Measurements from ENCODE around the gene STK38L.
A peak's percentile ranks its signal among the peaks of the same experiment; 100 is the strongest.

STK38L gene

DNA sequence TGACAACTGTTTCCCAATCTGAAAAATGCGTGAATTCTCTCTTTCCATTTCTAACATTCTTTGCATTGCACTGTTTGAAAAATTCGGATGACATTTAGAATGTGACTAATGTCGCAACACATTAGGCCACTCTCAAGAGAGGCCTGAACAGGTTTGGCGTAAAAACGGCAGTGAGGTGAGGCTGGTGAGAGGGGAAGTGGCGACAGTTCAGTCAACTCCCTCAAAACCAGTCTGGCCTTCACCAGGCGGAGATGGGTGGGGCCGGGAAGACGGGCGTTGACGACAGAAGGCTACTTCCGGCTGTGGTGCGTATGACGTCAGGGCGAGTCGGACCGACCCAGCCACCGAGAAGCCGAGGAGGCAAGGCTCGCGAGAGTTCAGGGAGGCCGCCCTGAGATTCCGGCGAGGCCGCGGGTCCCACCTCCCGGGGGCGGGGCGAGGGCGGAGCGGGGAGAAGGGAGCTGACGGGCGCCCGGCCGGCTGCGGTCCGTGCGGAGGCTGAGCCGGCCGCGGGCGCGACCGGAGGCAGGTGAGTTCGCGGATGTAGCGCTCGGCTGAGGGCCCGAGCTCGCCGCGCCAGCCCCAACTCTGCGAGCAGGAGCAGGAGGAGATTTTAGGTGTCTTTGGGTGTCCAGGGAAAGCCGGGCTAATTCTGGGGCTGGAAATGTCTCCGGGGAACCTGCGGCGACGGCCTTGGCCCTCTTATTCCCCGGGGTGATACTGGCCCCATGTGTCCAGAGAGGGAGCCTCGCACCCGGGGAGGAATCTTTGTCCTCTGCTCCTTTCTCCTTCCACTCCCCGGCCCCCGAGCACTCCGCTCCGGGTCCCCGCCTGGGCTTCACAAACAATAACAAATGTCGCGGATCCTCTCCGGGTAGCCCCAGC is at the start of gene STK38L:
TSS of gene STK38L (plus strand) at position 483 of the 885 bp plus-strand sequence. CDS start 53,435 bp downstream, outside the sequence.
- DNase-seq, result peak; percentile 97

DNA sequence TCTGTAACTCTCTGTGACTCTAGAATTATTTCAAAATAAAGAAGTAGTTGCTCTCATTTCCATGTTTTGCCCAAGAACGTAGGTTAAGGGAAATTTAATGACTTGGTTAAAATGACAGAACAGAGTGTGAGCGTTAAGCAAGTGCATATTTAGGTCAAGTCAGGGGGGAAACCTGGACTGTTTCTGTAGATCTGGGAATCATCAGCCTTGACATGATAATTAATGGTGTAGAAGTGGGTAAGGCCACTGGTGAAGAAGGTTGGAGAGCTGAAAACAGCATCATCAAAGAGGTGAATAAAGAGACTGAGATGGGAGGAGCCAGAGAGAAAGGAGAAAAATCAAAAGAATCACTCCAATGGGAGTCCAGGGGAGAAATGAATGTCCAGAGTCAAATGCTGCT is 49.4 kb upstream of the STK38L start:
- no peak for DNase-seq

DNA sequence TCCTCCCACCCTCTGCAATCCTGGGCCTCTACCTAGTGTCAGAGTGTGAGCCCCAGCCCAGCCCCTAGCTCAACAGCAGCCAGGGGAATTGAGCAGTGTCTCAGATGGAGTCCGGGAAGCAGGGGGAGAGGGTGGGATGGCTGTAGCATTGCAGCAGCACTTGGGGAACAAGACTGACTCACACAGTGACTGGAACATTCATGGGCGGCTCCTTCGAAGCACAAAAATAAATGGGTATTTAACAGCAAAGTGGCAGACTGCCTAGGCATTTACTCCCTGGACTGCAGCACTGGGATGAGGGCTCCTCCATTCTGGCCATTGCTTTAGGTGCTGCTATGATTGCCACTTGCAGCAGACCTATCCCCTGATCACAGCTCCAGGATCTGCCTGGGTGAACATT is 46.0 kb upstream of the STK38L start:
- DNase-seq, result no peak

DNA sequence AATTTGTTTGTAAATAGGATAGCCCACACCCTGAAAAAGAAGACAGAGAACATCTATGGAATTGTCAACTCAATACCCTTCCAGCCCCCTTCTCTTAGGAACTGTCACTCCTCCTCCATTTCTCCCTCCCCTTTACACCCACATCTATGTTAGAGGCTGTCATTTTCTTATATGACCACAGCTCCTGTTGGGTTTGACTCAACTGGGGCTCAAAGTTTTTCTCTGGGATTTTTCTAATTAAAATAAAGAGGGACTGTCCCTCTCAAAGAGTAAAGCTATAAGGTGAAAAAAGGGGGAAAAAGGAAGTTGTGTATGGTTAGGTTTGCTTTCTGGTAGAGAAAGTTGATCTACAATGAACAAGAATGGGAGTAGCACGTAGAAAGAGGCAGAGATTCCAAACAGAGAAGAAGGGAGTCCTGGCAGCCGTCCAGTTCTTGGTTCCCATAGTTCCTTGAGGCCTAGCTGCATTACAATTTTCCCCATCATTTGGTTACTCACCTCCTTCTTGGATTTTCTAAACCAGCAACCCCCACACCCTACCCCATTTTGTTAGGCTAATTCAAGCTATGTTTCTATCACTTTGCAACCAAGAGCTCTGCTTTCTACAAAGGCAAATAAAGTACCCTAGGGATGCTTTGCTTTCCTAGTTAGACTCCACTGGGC is 44.3 kb upstream of the STK38L start:
- DNase-seq, result no peak

DNA sequence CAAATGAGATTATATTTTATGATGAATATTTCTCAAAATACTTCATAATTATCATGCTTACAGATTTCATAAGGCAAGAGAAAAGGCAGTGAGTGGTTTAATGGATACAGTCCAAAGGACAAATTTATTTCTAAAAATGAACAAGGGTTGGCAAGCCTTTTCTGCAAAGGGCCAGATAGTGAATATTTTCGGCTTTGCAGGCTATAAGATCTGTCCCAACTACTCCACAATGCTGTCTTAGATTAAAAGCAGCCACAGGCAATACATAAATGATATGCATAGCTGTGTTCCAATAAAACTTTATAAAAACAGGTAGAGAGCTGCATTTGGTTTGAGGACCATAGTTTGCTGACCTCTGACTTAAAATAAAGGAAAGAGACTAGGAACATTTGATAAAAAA is 42.9 kb upstream of the STK38L start:
- no peak for DNase-seq

DNA sequence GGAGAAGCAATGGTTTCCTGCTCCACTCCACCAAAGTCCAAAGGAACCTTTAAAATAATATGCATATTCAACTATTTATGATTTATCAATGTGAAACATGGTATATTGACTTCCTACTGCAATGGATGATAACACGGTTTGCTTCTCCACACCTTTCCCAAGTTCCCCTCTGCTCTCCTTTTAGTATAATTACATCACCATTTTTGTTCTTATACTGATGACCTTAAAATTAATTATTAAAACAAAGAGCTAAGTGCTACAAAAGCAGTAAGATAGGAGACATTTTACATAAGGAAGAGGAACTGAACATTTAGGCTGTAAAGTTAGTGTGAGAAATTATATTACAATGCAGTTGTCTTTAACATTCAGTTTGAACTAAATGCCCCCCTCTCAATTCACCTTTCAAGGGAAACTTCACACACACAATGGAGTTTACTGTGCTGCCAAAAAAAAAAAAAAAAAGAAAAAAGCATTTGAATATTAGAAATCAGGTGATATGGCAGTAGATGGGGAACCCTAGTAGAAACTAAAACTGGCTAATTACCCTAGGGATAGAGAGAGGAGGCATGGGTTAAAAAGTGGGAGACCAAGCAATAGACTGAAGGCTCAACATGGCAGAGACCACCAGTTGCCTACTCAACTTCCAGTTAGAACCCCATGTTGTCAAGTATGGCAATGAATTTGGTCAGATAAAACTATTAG is 37.1 kb upstream of the STK38L start:
- no peak for DNase-seq

DNA sequence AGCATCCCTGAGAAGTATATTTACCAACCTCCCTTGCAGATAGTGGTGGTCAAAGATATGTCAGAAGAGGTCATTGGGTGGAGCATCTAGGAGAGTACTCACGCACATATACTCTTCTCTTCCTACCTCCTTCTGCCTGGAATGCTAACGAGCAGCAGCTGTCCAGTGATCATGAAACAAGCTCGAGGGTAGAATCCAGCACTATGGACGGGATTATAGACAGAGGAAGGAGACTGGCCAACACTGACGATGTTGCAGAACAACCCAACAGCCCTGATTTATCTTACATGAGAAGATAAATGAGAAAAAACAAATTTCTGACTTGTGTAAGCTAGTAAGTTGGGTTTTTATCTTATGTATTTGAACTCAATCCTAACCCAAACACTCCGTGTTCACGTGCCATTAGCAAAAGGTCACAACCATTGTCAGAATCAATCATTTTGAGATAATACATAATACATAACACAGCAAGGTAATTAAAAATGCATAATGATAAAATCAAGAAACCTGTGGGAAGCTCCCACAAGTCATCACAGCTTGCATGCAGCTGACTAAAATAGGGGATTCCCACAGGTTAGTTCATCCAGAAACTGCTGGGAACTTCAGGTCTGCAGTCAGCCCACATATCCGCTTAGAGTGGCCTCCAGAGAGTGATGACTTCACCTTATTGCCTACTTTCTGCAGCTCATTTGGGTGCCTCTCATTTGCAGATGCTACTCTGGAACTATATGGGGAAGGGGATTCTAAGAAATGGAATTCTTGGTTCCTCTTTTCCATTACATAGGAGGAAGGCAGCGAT is 36.3 kb upstream of the STK38L start:
- peak; percentile 86 for DNase-seq

DNA sequence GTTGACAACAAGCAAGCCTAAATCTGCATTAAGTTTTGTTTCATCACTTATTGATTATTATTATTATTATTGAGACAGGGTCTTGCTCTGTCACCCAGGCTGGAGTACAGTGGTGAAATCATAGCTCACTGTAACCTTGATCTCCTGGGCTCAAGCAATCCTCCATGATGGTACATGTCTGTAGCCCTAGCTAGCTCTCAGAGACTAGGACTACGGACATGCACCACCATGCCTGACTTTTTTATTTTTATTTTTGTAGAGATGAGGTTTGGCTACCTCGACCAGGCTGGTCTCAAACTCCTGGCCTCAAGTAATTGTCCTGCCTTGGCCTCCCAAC is 35.7 kb upstream of the STK38L start:
- no peak for DNase-seq

DNA sequence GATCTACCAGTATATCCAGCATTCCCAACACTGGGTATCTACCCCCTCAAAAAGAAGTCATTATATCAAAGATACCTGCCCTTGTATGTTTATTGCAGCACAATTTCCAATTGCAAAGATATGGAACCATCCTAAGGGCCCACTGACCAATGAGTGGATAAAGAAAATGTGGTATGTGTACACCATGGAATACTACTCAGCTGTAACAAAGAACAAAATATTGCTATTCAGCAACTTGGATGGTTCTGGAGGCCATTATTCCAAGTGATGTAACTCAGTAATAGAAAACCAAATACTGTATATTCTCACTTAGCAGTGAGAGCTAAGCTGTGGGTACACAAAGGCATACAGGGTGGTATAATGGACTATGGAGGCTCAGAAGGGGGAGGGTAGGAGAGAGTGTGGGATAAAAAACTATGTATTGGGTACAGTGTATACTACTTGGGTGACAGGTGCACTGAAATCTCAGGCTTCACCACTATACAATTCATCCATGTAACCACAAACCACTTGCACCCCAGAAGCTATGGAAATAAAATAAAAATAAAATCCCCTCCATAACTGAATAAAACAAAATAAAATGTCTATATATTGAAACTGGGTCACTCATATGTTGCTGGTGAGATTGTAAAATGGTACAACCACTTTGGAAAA is 34.7 kb upstream of the STK38L start:
- DNase-seq, result no peak

DNA sequence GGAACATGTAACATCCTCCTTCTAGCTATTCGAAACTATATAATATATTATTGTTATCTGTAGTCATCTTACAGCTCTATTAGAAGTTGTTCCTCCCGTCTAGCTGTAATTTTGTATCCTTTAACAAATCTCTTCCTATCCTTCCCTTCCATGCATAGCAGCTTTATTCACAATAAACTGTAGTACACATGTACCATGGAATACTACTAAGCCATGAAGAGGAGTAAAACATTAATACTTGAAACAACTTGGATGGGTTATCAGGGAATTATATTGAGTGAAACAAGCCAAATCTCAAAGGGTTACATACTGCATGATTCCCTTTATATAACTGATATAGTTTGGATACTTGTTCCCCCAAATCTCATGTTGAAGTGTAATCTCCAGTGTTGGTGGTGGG is 33.9 kb upstream of the STK38L start:
- no peak for DNase-seq

DNA sequence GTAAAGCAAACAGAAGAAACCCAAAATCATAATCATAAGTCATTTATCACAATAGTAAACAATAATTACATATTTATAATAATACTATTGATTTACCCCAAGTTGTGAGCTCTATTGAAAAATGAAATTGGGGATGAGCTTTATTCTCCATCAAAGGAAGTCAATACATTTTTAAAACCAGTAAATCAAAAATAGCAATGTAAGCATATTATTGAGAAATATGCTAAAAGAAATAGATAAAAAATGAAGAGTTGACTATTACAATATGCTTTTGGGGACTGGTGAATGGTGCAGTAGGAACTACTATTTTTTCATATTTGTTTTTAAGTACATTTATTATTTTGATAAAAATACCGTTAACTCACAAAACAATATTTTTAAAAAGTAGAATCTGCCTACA is 31.2 kb upstream of the STK38L start:
- no peak for DNase-seq

DNA sequence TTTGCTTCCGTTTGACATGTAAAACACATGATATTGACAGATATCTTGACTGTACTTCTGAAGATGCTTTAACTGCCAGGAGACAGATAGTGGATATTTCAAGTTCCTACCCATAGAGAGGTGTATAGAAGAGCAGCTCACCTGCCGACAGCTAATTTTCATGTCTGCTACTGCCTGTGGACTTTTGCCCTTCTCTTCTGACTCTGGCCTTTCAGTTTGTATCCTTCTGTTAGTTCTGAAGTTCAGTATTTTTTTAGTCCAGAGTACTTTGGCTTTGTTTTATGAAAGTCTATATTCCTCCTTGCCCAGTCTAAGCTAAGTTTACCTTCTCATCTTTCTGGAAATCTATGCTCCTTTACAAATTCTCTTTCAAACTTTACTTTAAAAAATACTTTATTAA is 30.8 kb upstream of the STK38L start:
- no peak for DNase-seq

DNA sequence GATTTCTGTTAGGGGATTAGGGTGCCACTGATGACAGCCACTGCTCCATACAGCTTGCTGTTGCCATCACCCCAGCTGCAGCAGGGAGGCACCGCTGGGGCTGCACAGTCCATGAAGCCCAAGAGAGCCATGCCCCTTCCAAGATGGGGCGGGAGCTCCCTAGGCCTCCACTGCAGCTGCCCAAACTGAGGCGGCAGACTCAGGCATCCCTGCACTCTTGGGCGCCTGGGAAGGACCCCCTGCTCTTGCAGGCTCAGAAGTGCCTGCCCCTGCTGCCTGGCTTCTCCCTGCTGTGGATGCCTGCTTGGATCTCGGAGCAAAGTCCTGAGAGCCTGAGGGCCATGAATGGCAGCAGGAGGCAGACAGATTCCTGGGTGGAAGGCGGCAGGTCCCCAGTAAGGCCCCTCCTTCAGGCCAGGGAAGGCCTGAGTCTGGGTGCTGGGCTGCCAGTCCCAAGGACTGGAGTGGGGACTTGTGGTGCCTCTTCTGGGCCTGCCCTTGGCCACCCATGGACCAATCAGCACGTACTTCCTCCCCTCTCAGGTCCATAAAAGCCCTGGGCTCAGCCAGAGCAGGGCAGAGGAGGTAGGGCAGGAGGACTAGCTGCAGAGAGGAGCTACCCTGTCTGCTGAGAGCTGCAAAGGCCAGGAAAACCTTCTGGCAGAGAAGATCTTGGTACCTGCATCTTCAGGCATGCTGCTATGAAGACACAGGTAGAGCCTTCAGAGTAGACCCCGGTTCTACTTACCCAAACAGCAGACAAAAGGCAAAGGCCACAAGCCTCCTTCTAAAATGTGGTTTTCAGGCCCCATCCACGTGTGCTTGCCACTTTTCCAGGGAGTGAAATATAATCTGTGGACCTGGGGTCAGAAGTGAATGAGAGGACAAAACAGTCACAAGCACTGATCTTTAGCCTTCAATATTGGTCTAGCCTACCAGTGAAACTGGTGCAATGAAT is 30.0 kb upstream of the STK38L start:
- DNase-seq, result no peak

DNA sequence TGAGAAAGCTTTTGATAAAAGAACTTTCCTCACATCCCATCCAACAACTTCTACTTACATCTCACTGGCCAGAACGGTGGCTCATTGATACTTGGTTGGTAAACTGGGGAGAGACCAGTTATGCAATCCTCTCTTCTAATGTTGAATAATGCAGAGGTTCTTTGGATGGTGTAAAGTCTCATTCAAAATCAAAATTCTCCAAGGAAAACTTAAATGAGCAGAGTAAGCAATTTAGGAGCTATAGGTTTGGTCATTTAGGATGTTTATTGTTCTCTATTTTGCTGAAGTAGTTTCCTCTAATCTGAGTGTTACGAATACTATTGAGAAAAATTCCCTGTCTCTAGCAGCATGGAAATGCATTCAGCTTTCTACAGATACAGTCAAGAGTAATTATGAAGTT is 26.5 kb upstream of the STK38L start:
- DNase-seq, result no peak

DNA sequence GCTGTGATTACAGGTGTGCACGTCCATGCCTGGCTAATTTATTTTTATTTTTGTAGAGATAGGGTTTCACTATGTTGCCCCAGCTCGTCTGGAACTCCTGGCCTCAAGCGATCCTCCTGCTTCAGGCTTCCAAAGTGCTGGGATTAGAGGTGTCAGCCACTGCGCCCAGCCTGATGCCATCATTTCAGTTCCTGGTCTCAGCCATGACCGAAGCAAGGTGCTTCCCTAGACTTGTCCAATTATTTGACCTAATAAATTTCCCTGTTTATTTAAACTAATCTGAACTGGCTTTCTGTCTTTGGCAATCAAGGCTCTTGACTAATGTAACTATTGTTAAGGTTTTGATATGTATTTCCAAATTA is 24.4 kb upstream of the STK38L start:
- no peak for DNase-seq

DNA sequence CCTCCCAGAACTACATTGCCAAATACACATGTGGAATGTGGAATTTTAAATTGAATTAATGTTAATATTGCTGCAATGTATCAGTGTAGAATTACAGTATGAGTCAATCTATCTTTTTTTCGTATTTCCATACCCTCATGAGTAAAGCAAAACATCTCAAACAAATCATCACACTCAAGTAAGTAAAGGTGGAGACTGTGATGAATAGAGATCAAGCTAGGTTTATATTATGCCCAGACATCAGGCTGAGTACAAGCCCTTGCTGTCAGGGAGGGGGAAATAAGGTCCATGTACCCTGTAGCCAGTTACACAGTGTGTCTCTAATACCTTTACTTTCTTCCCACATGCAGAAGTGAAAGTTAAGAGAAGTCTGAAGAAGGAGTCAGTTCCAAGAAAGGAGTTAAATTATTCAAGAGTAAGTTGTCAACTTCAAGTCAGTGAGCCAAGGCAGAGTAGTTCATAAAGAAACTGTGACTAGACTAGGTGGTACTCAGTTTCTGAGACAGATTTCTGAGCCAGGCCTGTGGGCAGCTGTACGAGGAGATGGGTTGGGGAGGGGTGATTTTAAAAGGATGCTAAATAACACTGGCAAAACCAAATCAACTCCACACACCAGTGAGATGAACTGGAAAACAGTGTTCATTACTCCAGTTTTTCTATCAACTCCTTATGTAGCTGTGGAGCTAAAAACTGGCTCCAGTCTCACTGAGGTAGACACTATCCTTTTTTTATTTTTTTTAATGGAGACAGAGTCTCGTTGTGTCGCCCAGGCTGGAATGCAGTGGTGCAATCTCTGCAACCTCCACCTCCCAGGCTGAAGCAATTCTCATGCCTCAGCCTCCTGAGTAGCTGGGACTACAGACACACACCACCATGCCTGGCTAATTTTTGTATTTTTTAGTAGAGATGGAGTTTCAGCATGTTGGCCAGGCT is 23.8 kb upstream of the STK38L start:
- peak; percentile 76 for DNase-seq

DNA sequence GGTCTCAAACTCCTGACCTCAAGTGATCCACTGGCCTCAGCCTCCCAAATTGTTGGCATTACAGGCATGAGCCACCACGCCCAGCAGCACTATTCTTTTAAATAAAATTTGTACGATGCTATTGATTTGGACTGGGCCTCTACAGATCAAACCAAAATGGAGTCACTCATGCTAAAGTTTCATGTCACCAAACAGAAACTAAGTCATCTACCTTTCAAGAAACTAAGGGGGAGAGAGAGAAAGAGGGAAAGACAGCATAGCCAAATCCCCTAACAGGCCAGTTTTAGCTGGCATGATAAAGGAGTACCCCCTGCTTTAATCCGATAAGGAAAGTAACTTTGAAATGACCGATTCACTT is 23.1 kb upstream of the STK38L start:
- no peak for DNase-seq

DNA sequence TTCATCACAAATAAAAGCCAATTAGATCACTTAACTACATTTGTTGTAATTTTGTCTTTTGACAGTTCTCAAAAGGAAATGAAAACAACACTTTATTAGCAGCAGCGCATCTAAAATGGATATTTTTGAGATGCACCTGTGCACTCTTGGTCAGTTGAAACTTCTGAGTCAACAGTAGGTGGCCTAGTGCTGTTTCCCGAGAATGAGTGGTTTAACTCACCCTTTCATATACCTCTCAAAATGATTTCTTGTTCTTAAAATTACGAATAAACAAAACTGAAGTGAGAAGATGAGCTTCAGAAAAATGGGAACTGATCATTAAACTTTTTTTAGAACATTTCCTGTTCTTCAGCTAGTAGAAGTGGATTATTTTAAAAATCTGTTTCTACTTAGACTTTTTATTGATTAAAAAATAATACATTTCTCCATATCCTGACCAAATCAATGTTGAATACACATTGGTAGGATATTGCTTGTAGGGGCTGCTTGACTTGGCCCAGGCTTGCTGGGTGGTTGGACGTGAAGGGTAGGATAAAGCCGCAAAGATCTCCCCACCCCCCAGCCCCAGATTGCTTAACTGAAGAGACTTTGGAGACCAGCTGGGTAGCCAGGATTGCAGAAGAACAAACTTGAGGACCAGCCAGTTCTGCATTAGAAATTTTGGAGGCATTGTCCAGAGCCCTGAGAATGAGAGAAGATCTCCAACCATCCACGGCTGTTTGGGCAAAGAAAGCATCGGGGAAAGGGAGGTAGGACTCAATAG is 22.3 kb upstream of the STK38L start:
- DNase-seq, result peak; percentile 64

DNA sequence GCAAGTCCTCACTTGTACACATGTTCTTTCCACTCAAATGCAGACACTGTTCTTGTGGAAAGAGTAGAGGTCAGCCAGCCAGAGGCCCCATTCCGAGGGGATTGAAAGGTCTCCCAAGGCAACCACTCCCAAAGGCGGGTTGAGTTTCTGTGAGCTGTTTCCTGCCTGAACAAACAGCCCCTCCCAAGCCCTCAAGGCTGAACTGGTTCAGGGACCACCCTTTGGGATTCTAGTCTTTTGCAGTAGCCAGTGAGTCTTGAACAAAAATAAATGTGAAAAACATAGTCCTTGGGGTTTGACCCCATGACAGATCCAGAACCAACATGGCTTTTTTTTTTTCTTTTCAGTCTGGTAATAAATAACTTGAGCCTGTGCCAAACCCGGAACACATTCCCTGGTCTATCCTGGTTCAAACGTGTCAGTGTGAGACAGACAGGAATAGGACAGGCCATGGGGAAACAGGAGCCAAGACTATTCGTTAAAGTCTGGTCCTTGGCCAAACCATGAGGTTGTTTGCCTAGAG is 17.6 kb upstream of the STK38L start:
- DNase-seq, result no peak
